HL-60/S4 (cell line): ENCODE data around the gene BMS1.
"Not testable (repeated sequence)": the region's sequence is repeated elsewhere in the genome, so short reads cannot be mapped to it uniquely, and the experiment has no call there.

Experiments
- in situ Hi-C: fragments of 300-500 bp; cut with MboI; formaldehyde crosslinking; loops from 2 replicates; pipeline ENCODE4 v1.14.3; 2022; ENCODE audit warnings: low sequenced_read_pairs

BMS1 gene

GRCh38 chr10:42782446-42783180 is at the start of gene BMS1:
Gene BMS1, plus strand, starts transcription at chr10:42782795. Its CDS starts 1,600 bp downstream, at chr10:42784395.
- in situ Hi-C loops: no loop called here

GRCh38 chr10:42734536-42734935 is 48.1 kb upstream of the BMS1 start:
- in situ Hi-C loops: no loop called here

GRCh38 chr10:42738679-42739078 is 43.9 kb upstream of the BMS1 start:
- in situ Hi-C loops: no loop called here

- in situ Hi-C loops: not testable (repeated sequence)
Observed at GRCh38 chr10:42741536-42741935, 41.1 kb upstream of the BMS1 start.

- in situ Hi-C loops: no loop called here
Observed at GRCh38 chr10:42743697-42744096, 38.9 kb upstream of the BMS1 start.

GRCh38 chr10:42744134-42744701 is 38.4 kb upstream of the BMS1 start:
- in situ Hi-C loops: no loop called here

- in situ Hi-C loops: no loop called here
Observed at GRCh38 chr10:42753126-42753506, 29.5 kb upstream of the BMS1 start.

GRCh38 chr10:42753507-42754154 is 29.0 kb upstream of the BMS1 start:
- in situ Hi-C loops: no loop called here

- in situ Hi-C loops: no loop called here
Observed at GRCh38 chr10:42754155-42755027, 28.2 kb upstream of the BMS1 start.

GRCh38 chr10:42755028-42755451 is 27.6 kb upstream of the BMS1 start:
- in situ Hi-C loops: no loop called here

GRCh38 chr10:42755556-42756093 is 27.0 kb upstream of the BMS1 start:
- in situ Hi-C loops: no loop called here

GRCh38 chr10:42767906-42768305 is 14.7 kb upstream of the BMS1 start:
- in situ Hi-C loops: no loop called here

- in situ Hi-C loops: no loop called here
Observed at GRCh38 chr10:42768581-42769152, 13.9 kb upstream of the BMS1 start.

- in situ Hi-C loops: no loop called here
Observed at GRCh38 chr10:42769173-42769572, 13.4 kb upstream of the BMS1 start.

- in situ Hi-C loops: no loop called here
Observed at GRCh38 chr10:42769673-42770072, 12.9 kb upstream of the BMS1 start.

- in situ Hi-C loops: no loop called here
Observed at GRCh38 chr10:42776681-42777080, 5.9 kb upstream of the BMS1 start.

GRCh38 chr10:42780456-42780855 is 2.1 kb upstream of the BMS1 start:
- in situ Hi-C loops: no loop called here

GRCh38 chr10:42781893-42782445 is 626 bp upstream of the BMS1 start:
- in situ Hi-C loops: no loop called here

- in situ Hi-C loops: no loop called here
Observed at GRCh38 chr10:42783181-42783549, 570 bp downstream of the BMS1 start.

GRCh38 chr10:42785759-42786158 is 3.2 kb downstream of the BMS1 start:
- in situ Hi-C loops: no loop called here
